H9 (cell line): Measurements from ENCODE around the gene GALC. TPM values are rescaled to one million over a fixed set of nuclear protein-coding genes. Genes with fewer than 3 reads are reported as not detected.

Source experiments
- DNase-seq: peaks from one replicate; pipeline ENCODE4 v3.0.0-alpha.2; 2017
- H2AFZ ChIP-seq: one replicate; pipeline ENCODE4 v1.6.1; 2013; ENCODE audit warnings: mild to moderate bottlenecking, low read length, control low read depth, moderate library complexity
- H2AK5ac ChIP-seq: 2 replicates; pipeline ENCODE4 v1.6.1; 2013; ENCODE audit warnings: low read length, control low read depth, mixed read lengths; ENCODE audit not compliant: insufficient read length
- H2BK120ac ChIP-seq: one replicate; pipeline ENCODE4 v1.6.1; 2013; ENCODE audit warnings: low read depth, mild to moderate bottlenecking, low read length, control low read depth, inconsistent platforms; ENCODE audit not compliant: poor library complexity, severe bottlenecking
- H2BK12ac ChIP-seq: 2 replicates; pipeline ENCODE4 v1.6.1; 2013; ENCODE audit warnings: low read length, control low read depth, mixed read lengths, low read depth; ENCODE audit not compliant: insufficient read length
- H2BK15ac ChIP-seq: 2 replicates; pipeline ENCODE4 v1.6.1; 2013; ENCODE audit warnings: low read depth, low read length, control low read depth
- H2BK20ac ChIP-seq: one replicate; pipeline ENCODE4 v1.6.1; 2013; ENCODE audit warnings: low read depth, mild to moderate bottlenecking, low read length, control low read depth, inconsistent platforms; ENCODE audit not compliant: poor library complexity, severe bottlenecking
- H2BK5ac ChIP-seq: 2 replicates; pipeline ENCODE4 v1.6.1; 2013; ENCODE audit warnings: low read length, control low read depth, mixed read lengths; ENCODE audit not compliant: insufficient read length
- H3K14ac ChIP-seq: 2 replicates; pipeline ENCODE4 v1.6.1; 2013; ENCODE audit warnings: low read length, control low read depth; ENCODE audit not compliant: insufficient read depth
- H3K18ac ChIP-seq: 2 replicates; pipeline ENCODE4 v1.6.1; 2013; ENCODE audit warnings: low read depth, mild to moderate bottlenecking, mixed read lengths, low read length, control low read depth; ENCODE audit not compliant: insufficient read length
- H3K23ac ChIP-seq: 2 replicates; pipeline ENCODE4 v1.6.1; 2013; ENCODE audit warnings: low read length, control low read depth, mixed read lengths, low read depth; ENCODE audit not compliant: insufficient read length
- H3K23me2 ChIP-seq: 2 replicates; pipeline ENCODE4 v1.6.1; 2013; ENCODE audit warnings: low read depth, mild to moderate bottlenecking, mixed read lengths, low read length, control low read depth; ENCODE audit not compliant: insufficient read length, poor library complexity, severe bottlenecking
- H3K27ac ChIP-seq: 2 replicates; pipeline ENCODE4 v1.5.1; 2013; ENCODE audit warnings: low read length, control low read depth, mixed read lengths, low read depth; ENCODE audit not compliant: insufficient read length
- H3K27me3 ChIP-seq: 2 replicates; pipeline ENCODE4 v1.6.1; 2013; ENCODE audit warnings: low read length, control low read depth, inconsistent platforms; ENCODE audit not compliant: insufficient read depth
- H3K4ac ChIP-seq: 2 replicates; pipeline ENCODE4 v1.6.1; 2013; ENCODE audit warnings: low read depth, mild to moderate bottlenecking, control low read depth, inconsistent platforms, low read length, moderate library complexity
- H3K4me1 ChIP-seq: 2 replicates; pipeline ENCODE4 v1.6.1; 2013; ENCODE audit warnings: low read length, control low read depth, inconsistent platforms; ENCODE audit not compliant: insufficient read depth
- H3K4me2 ChIP-seq: 2 replicates; pipeline ENCODE4 v1.6.1; 2013; ENCODE audit warnings: low read length, control low read depth, mixed read lengths; ENCODE audit not compliant: insufficient read length, insufficient read depth
- H3K56ac ChIP-seq: 2 replicates; pipeline ENCODE4 v1.6.1; 2013; ENCODE audit warnings: low read depth, mild to moderate bottlenecking, mixed read lengths, low read length, control low read depth; ENCODE audit not compliant: insufficient read length
- H3K79me1 ChIP-seq: 2 replicates; pipeline ENCODE4 v1.6.1; 2013; ENCODE audit warnings: low read depth, mild to moderate bottlenecking, moderate library complexity, low read length, control low read depth, inconsistent platforms; ENCODE audit not compliant: insufficient read depth, poor library complexity, severe bottlenecking
- H3K79me2 ChIP-seq: 2 replicates; pipeline ENCODE4 v1.6.1; 2013; ENCODE audit warnings: low read length, control low read depth, inconsistent platforms; ENCODE audit not compliant: insufficient read depth
- H3K9ac ChIP-seq: 2 replicates; pipeline ENCODE4 v1.6.1; 2013; ENCODE audit warnings: low read length, control low read depth, mixed read lengths; ENCODE audit not compliant: insufficient read length; ENCODE audit errors: extremely low read depth
- H3K9me3 ChIP-seq: one replicate; pipeline ENCODE4 v1.6.1; 2013; ENCODE audit warnings: low read depth, low read length, inconsistent platforms; ENCODE audit not compliant: control insufficient read depth
- H3T11ph ChIP-seq: one replicate; pipeline ENCODE4 v1.6.1; 2013; ENCODE audit warnings: mild to moderate bottlenecking, low read length, control low read depth, inconsistent platforms
- H4K20me1 ChIP-seq: one replicate; pipeline ENCODE4 v1.6.1; 2013; ENCODE audit not compliant: control insufficient read depth, insufficient read length, insufficient read depth
- H4K5ac ChIP-seq: 2 replicates; pipeline ENCODE4 v1.6.1; 2013; ENCODE audit warnings: low read depth, mild to moderate bottlenecking, mixed read lengths, low read length, control low read depth; ENCODE audit not compliant: insufficient read length
- H4K8ac ChIP-seq: replicated peaks from 2 replicates; pipeline ENCODE4 v1.6.1; 2013; ENCODE audit warnings: low read length, control low read depth, mixed read lengths, low read depth; ENCODE audit not compliant: insufficient read length
- H4K91ac ChIP-seq: 2 replicates; pipeline ENCODE4 v1.6.1; 2013; ENCODE audit warnings: low read depth, mild to moderate bottlenecking, moderate library complexity, mixed read lengths, low read length, control low read depth; ENCODE audit not compliant: insufficient read length
- H3K27ac Mint-ChIP-seq, 3 experiments: 2 replicates in 2 of 3; 3 replicates in 1 of 3; pipeline ENCODE4 v1.8.0; 2020 to 2021; ENCODE audit warnings: mixed read lengths in 3 of 3, mild to moderate bottlenecking in 1 of 3, moderate library complexity in 1 of 3
- H3K27me3 Mint-ChIP-seq: 2 replicates; pipeline ENCODE4 v1.8.0; 2021; ENCODE audit warnings: low read depth, mild to moderate bottlenecking, moderate library complexity, mixed read lengths
- H3K36me3 Mint-ChIP-seq, 3 experiments: 2 replicates in 2 of 3; 3 replicates in 1 of 3; pipeline ENCODE4 v1.8.0; 2020 to 2021; ENCODE audit warnings: low read depth in 3 of 3, mixed read lengths in 3 of 3; ENCODE audit not compliant: insufficient read depth in 1 of 3
- H3K4me1 Mint-ChIP-seq, 2 experiments: 2 replicates each; pipeline ENCODE4 v1.8.0; 2020; ENCODE audit warnings: mixed read lengths in 2 of 2
- H3K4me3 Mint-ChIP-seq, 2 experiments: 2 replicates in 1 of 2; 3 replicates in 1 of 2; pipeline ENCODE4 v1.8.0; 2020 to 2021; ENCODE audit warnings: mild to moderate bottlenecking in 2 of 2, mixed read lengths in 2 of 2, moderate library complexity in 1 of 2
- H3K9me3 Mint-ChIP-seq, 2 experiments: 2 replicates in 1 of 2; 3 replicates in 1 of 2; pipeline ENCODE4 v1.8.0; 2020; ENCODE audit warnings: mild to moderate bottlenecking in 2 of 2, mixed read lengths in 2 of 2, moderate library complexity in 1 of 2
- WGBS: extraction: QIAGEN DNeasy Blood & Tissue Kit; methylation state at CpG from one replicate; pipeline ENCODE4 v1.1.7; 2013; ENCODE audit warnings: missing lambda C conversion rate, low lambda C conversion rate, mixed read lengths; ENCODE audit not compliant: insufficient read length; ENCODE audit errors: extremely low coverage; 5-methylcytosine and 5-hydroxymethylcytosine counted together
- total RNA-seq: library from RNA; stranded (reverse); gene quantifications from 2 replicates; pipeline ENCODE4 v1.2.1, GENCODE V29; 2021
- TF ChIP-seq, protein P1 (sequence below): fragments of 200-600 bp; sonication (generic); conservative IDR thresholded peaks from 3 replicates; pipeline ENCODE4 v1.8.0; 2021; ENCODE audit warnings: antibody characterized with exemption, mild to moderate bottlenecking

Gene GALC
- total RNA-seq, 1 experiment from 2014 or later: 12.4 TPM

DNA sequence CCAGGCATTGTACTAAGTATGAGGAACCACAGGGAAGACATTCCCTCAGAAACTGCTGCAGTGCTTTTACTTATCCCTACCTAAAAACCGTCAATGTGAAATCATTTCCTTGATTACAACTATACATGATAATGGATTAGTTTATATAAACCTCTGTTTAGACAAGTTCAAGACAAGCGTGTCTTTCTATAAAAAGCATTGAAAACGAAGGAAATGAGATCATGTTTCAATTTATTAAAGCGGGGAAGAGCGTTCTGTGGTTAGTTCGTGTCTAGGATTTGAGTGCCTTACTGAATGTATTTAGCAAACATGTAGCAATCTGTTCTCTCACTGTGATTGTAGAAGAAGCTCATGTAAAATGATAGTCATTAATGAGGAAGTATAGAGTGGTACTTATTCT lies 37.5 kb downstream of the GALC start:
- no peaks in the 10 kb centered on the region for H3K79me1 ChIP-seq
- H2BK15ac ChIP-seq: no peak overlapping the region
- no peak overlapping the region for H2AFZ ChIP-seq
- no peak overlapping the region for H3T11ph ChIP-seq
- H2BK120ac ChIP-seq: no peak overlapping the region
- H3K23me2 ChIP-seq: no peaks in the 10 kb centered on the region
- no peak overlapping the region for H4K5ac ChIP-seq
- H3K9ac ChIP-seq: no peak overlapping the region
- H3K4me1 ChIP-seq: no peaks in the 10 kb centered on the region
- H3K27me3 ChIP-seq: no peaks in the 10 kb centered on the region
- H3K4me3 Mint-ChIP-seq: no peak overlapping the region
- peaks cover 2% of the 10 kb centered on the region in 2 experiments; a peak in 2 of 4 replicates for H3K4me1 Mint-ChIP-seq
- no peak overlapping the region for H2BK12ac ChIP-seq
- no peak overlapping the region for H4K91ac ChIP-seq
- H2AK5ac ChIP-seq: no peak overlapping the region
- no peak overlapping the region for H3K27ac Mint-ChIP-seq
- no peak overlapping the region for H3K4me2 ChIP-seq
- no peak overlapping the region for H2BK5ac ChIP-seq
- H3K27ac ChIP-seq: no peak overlapping the region
- no peaks in the 10 kb centered on the region for H3K9me3 ChIP-seq
- H3K79me2 ChIP-seq: no peaks in the 10 kb centered on the region
- no peak overlapping the region for H3K18ac ChIP-seq
- H3K27me3 Mint-ChIP-seq: no peaks in the 10 kb centered on the region
- peaks cover 0 to 4% (median 0%) of the 10 kb centered on the region in 3 experiments; a peak in 2 of 7 replicates for H3K36me3 Mint-ChIP-seq
- DNase-seq: no peak
- no peaks in the 10 kb centered on the region for H4K20me1 ChIP-seq
- no peak overlapping the region for H4K8ac ChIP-seq
- H3K4ac ChIP-seq: no peak overlapping the region
- H3K56ac ChIP-seq: no peak overlapping the region
- no peak overlapping the region for H2BK20ac ChIP-seq
- no peak overlapping the region for H3K14ac ChIP-seq
- H3K23ac ChIP-seq: no peak overlapping the region
- no peaks in the 10 kb centered on the region for H3K9me3 Mint-ChIP-seq
- no CpG with 5 or more reads among the region's 6 CpGs for WGBS
- TF ChIP-seq, protein P1, sequence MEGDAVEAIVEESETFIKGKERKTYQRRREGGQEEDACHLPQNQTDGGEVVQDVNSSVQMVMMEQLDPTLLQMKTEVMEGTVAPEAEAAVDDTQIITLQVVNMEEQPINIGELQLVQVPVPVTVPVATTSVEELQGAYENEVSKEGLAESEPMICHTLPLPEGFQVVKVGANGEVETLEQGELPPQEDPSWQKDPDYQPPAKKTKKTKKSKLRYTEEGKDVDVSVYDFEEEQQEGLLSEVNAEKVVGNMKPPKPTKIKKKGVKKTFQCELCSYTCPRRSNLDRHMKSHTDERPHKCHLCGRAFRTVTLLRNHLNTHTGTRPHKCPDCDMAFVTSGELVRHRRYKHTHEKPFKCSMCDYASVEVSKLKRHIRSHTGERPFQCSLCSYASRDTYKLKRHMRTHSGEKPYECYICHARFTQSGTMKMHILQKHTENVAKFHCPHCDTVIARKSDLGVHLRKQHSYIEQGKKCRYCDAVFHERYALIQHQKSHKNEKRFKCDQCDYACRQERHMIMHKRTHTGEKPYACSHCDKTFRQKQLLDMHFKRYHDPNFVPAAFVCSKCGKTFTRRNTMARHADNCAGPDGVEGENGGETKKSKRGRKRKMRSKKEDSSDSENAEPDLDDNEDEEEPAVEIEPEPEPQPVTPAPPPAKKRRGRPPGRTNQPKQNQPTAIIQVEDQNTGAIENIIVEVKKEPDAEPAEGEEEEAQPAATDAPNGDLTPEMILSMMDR: no peak
